Kasumi-1 (cell line): ENCODE data around the gene TSHZ3.

ENCODE experiments used
- DNase-seq, 2 experiments: peaks; one replicate each; lab custom pipeline; 2025; lab: John Stamatoyannopoulos, UW

TSHZ3 gene

GRCh38 chr19:31231237-31231636, 118.0 kb downstream of the TSHZ3 start:
- no peak for DNase-seq

- DNase-seq = no peak
These were observed 122.9 kb downstream of the TSHZ3 start for GRCh38 chr19:31226151-31226935.
